Ovary (tissue), 9 donors: ENCODE results near the gene GLTPD2. TPM values are rescaled to one million over a fixed set of nuclear protein-coding genes. Genes with fewer than 3 reads are reported as not detected.

Experiments used
- DNase-seq, 5 donors: peaks; one replicate each; pipeline ENCODE4 v3.0.0-alpha.2; 2019 to 2020
- H3K27ac ChIP-seq, 2 donors: fragments of 200-600 bp; one replicate each; pipeline versions ENCODE4 v1.5.1 to v1.8.0; 2019 to 2022
- H3K27me3 ChIP-seq: fragments of 200-600 bp; one replicate; pipeline ENCODE4 v1.8.0; 2022
- H3K36me3 ChIP-seq: fragments of 200-600 bp; sonication (generic); one replicate; pipeline ENCODE4 v1.5.1; 2019
- H3K4me1 ChIP-seq: one replicate; pipeline ENCODE4 v1.8.1; 2013; ENCODE audit warnings: mild to moderate bottlenecking, moderate library complexity; ENCODE audit not compliant: insufficient read depth
- H3K4me3 ChIP-seq: fragments of 200-600 bp; sonication (generic); one replicate; pipeline ENCODE4 v1.5.1; 2017
- H3K9me3 ChIP-seq, 2 donors: fragments of 200-600 bp in 1 of 2; sonication (generic) in 1 of 2; one replicate each; pipeline versions ENCODE4 v1.5.1 to v1.8.1; 2013 to 2019; ENCODE audit warnings: mild to moderate bottlenecking in 1 of 2, moderate library complexity in 1 of 2
- EP300 ChIP-seq: sonication (generic); formaldehyde crosslinking; IDR thresholded peaks from one replicate; pipeline ENCODE4 v1.6.1; 2017; ENCODE audit warnings: antibody characterized with exemption
- POLR2A ChIP-seq: fragments of 450-650 bp; IDR thresholded peaks from one replicate; pipeline ENCODE4 v1.6.1; 2017; ENCODE audit warnings: antibody characterized with exemption, mild to moderate bottlenecking, moderate library complexity
- WGBS, 3 donors: extraction: QIAGEN DNeasy Blood & Tissue Kit in 1 of 3; methylation state at CpG; one replicate each; pipeline versions ENCODE4 v1.1.5 to v1.1.7; 2013 to 2017; 5-methylcytosine and 5-hydroxymethylcytosine counted together
- intact Hi-C, 4 donors: fragments of 100-400 bp; cut with DNase I; formaldehyde crosslinking; loops; one replicate each; pipeline versions ENCODE4 v1.11.0 to v1.15.1; 2022 to 2023
- polyA plus RNA-seq, 2 donors: library from polyadenylated mRNA; stranded (reverse); fragments of 200-250 nt in 1 of 2; fragments of 350-450 nt in 1 of 2; fragmentation: Illumina TruSeq in 1 of 2; extraction: RNeasy Lipid Tissue Mini Kit (QIAGEN cat#74804) in 1 of 2; gene quantifications; one replicate each; pipeline ENCODE4 v1.2.3, GENCODE V29; 2013 to 2014
- total RNA-seq, 7 donors: library from RNA; depleted of rRNA in 2 of 7; stranded (reverse); fragments of >200 nt in 2 of 7; fragmentation: NEBNext Ultra II Directional in 3 of 7; extraction: Animal tissue kit (Norgen Biotek cat#: 25700) in 3 of 7; gene quantifications; one replicate each; pipeline versions ENCODE4 v1.1.0 to v1.2.4, GENCODE V29; 2016 to 2023
- TF ChIP-seq, protein P1 (sequence below), 3 donors: fragments of 450-650 bp in 2 of 3; fragments of 200-600 bp in 1 of 3; IDR thresholded peaks; one replicate each; pipeline versions ENCODE4 v1.5.1 to v1.8.0; 2016 to 2022; ENCODE audit warnings: antibody characterized with exemption in 3 of 3, mild to moderate bottlenecking in 1 of 3
- donor health status: DM: no; HTN: no; CAD: no; lungs with moderate emphysema.
- donor health status: DM: no; HTN: no; CAD: no.
- donor health status: Bipolar disorder and iron deficiency.
- donor health status: DM: yes; HTN: yes; CAD: no.
- donor health status: DM: no; HTN: no; CAD: no.
- donor health status: DM: yes; HTN: yes; CAD: no.

GLTPD2 gene
- total and polyA plus RNA-seq, 9 donors, result not detected

DNA sequence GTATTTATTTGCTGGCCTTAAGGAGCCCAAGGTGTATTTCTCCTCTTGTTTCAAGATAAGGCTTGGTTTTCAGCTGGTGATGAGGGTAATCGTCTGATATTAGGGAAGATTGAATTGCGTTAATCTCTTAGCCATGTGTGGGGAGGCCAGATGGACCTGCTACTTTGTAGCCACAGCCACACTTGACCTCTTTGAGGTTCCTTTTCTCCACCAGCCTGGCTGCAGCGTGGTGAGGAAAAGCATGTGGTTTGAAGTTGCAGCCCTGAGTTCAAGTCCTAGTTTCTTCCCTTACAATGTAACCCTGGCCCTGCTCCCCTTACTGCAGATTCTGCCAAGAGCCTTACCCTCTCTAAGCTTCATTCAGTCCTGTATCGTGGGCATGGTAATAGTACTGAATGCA is 47.5 kb downstream of the GLTPD2 start:
- Histone ChIP-seq H3K4me3 (no peak overlapping the region), H3K27ac (peak overlapping the region in 1 of 2 donors; percentile 57), H3K27me3 (no peaks in the 10 kb centered on the region), H3K4me1 (peaks cover 31% of the 10 kb centered on the region), H3K36me3 (no peaks in the 10 kb centered on the region), H3K9me3 (no peaks in the 10 kb centered on the region)
- DNase-seq, result no peak
- no peak for TF ChIP-seq EP300
- no peak for TF ChIP-seq POLR2A
- TF ChIP-seq, protein P1, sequence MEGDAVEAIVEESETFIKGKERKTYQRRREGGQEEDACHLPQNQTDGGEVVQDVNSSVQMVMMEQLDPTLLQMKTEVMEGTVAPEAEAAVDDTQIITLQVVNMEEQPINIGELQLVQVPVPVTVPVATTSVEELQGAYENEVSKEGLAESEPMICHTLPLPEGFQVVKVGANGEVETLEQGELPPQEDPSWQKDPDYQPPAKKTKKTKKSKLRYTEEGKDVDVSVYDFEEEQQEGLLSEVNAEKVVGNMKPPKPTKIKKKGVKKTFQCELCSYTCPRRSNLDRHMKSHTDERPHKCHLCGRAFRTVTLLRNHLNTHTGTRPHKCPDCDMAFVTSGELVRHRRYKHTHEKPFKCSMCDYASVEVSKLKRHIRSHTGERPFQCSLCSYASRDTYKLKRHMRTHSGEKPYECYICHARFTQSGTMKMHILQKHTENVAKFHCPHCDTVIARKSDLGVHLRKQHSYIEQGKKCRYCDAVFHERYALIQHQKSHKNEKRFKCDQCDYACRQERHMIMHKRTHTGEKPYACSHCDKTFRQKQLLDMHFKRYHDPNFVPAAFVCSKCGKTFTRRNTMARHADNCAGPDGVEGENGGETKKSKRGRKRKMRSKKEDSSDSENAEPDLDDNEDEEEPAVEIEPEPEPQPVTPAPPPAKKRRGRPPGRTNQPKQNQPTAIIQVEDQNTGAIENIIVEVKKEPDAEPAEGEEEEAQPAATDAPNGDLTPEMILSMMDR (IDR thresholded peaks at IDR 0.05), result no peak
- intact Hi-C loops, result no loop called here
- WGBS, 3 donors, result 56 to 67% (median 66%) methylated on average over 4 of the region's 4 CpGs

DNA sequence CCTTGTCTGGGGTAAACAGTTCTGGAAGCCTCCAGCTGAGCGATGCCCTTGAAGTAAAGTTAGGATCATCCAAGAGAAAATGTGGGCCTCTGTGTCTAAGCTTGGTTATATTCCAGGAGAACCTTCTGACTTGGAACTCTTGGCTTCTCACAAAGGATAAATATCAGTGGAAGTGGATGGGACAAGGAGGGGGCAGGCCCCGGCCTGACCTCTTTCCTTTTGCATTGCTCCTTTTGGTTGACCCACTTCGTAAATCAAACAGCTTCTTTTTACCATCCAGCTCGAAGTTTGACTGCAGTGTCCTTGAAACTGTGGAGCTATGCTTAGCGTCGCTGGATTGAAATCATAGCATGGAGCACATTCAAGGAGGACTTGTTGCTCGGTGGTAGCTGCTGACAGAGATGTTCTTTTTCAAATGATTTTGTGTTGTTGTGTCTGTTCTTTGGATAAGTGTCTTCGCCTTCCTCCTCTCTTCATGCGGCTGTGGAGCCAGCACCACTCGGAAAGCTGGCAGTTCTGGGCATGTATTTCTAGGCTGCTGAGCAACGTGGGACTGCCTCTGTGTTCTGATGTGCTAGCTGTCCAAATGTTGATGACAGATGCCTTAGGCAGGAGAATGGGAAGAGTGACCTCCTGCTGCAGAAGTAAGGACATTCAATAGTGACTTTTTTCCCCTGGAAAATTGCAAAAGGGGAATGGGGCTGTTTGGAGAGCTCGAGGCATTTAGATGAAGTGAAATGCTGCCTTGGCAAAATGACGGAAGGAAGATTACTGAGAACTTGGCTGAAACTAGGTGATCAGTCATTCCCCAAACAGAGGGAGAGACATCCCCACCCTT is 48.9 kb downstream of the GLTPD2 start:
- peak overlapping the region; percentile 25 to 66 for H3K27ac ChIP-seq
- intact Hi-C loops, result no loop called here
- H3K4me3 ChIP-seq, result no peak overlapping the region
- H3K9me3 ChIP-seq, result no peaks in the 10 kb centered on the region
- DNase-seq, result peak; percentile 48 to 77 (median 57)
- H3K27me3 ChIP-seq, result no peaks in the 10 kb centered on the region
- WGBS, 3 donors, result 6 to 15% (median 10%) methylated on average over 13 of the region's 13 CpGs
- H3K36me3 ChIP-seq, result no peaks in the 10 kb centered on the region
- TF ChIP-seq, protein P1 (IDR thresholded peaks at IDR 0.05), result no peak
- no peak for TF ChIP-seq EP300
- TF ChIP-seq POLR2A, result no peak
- H3K4me1 ChIP-seq, result peaks cover 32% of the 10 kb centered on the region

DNA sequence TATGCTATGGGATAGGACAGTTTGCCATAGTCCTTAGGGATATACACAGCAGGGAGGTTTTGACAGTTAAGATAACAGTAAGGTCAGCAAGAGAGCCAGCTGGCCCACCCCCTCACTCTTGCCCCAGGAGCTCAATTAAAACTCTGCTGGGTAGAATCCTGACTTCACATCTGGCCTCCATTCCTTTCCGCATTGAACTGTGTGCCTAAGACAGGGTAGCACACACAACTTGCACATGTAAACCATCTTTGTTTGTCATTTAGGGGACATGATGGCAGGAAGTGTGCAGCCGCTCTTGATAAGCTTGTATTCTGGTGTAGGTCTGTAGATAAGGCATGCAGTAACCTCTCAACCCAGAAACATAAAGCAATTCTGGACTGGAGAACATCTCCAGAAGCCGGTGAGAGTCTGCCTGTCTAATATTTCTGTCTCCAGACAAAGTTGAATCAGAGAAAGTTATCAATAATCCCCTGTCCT is 49.6 kb downstream of the GLTPD2 start:
- H3K27me3 ChIP-seq, result no peaks in the 10 kb centered on the region
- 29 to 43% (median 34%) methylated on average over 3 of the region's 3 CpGs for WGBS, 3 donors
- intact Hi-C loops, result no loop called here
- H3K4me3 ChIP-seq, result no peak overlapping the region
- peaks cover 32% of the 10 kb centered on the region for H3K4me1 ChIP-seq
- no peak for DNase-seq
- no peaks in the 10 kb centered on the region for H3K9me3 ChIP-seq
- H3K27ac ChIP-seq, result peak overlapping the region; percentile 25 to 66
- no peak for TF ChIP-seq POLR2A
- no peak for TF ChIP-seq EP300
- TF ChIP-seq, protein P1 (IDR thresholded peaks at IDR 0.05), result no peak
- no peaks in the 10 kb centered on the region for H3K36me3 ChIP-seq

DNA sequence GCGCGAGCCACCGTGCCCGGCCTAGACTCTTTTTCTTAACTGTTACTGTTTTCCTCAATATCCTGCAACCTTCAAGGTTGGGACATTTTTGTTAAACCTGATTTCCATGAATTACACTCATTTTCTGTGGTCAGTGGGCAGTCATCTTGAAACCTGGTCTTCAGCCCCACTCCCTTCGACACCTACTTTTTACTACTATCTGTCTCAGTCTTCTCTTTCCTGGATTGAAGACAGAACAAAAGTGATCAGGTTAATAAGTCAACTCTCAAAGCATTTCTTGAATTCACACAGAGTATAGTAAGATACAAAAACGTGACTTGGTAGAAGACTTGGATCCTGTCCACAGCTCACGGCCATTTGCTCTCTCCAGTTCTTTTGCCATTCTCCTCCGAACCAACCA is 50.5 kb downstream of the GLTPD2 start:
- Histone ChIP-seq H3K27ac (peak overlapping the region in 1 of 2 donors; percentile 66), H3K4me3 (no peak overlapping the region), H3K36me3 (no peaks in the 10 kb centered on the region), H3K9me3 (no peaks in the 10 kb centered on the region), H3K4me1 (peaks cover 35% of the 10 kb centered on the region), H3K27me3 (no peaks in the 10 kb centered on the region)
- no peak for DNase-seq
- intact Hi-C loops, result no loop called here
- TF ChIP-seq POLR2A, result no peak
- no peak for TF ChIP-seq EP300
- TF ChIP-seq, protein P1 (IDR thresholded peaks at IDR 0.05), result no peak
- WGBS, 3 donors, result 63 to 78% (median 73%) methylated on average over 8 of the region's 8 CpGs

Other genes with a start within 250 kb of the GLTPD2 start
- 10 to 100 TPM; 18.5 to 71.4 (median 46.4) TPM for gene MYBBP1A, start 233.6 kb upstream of the GLTPD2 start, total RNA-seq
- 10 to 100 TPM; 12.7 to 24.3 TPM for gene MYBBP1A, start 233.6 kb upstream of the GLTPD2 start, polyA plus RNA-seq
- 10 to 100 TPM in 1 of 7 donors, 1 to 10 TPM in 4, under 1 TPM in 2; 0.58 to 31.5 (median 1.5) TPM for gene GGT6, start 228.4 kb upstream of the GLTPD2 start, total RNA-seq
- gene GGT6, start 228.4 kb upstream of the GLTPD2 start, polyA plus RNA-seq, result under 1 TPM; 0.08 to 0.36 TPM
- 10 to 100 TPM in 5 of 7 donors, 1 to 10 TPM in 2; 3.7 to 34.3 (median 17.8) TPM for gene SMTNL2, start 204.4 kb upstream of the GLTPD2 start, total RNA-seq
- 1 to 10 TPM; 4.7 to 4.8 TPM for gene SMTNL2, start 204.4 kb upstream of the GLTPD2 start, polyA plus RNA-seq
- 1 to 10 TPM in 2 of 7 donors, under 1 TPM in 2, not detected in 3; 0.07 to 4.1 (median 1.4) TPM for gene ALOX15, start 147.3 kb upstream of the GLTPD2 start, total RNA-seq
- under 1 TPM; 0.17 to 0.58 TPM for gene ALOX15, start 147.3 kb upstream of the GLTPD2 start, polyA plus RNA-seq
- gene PELP1, start 84.8 kb upstream of the GLTPD2 start, total RNA-seq, result 10 to 100 TPM; 19.2 to 75.0 (median 63.1) TPM
- 10 to 100 TPM; 13.5 to 25.6 TPM for gene PELP1, start 84.8 kb upstream of the GLTPD2 start, polyA plus RNA-seq
- gene ARRB2, start 78.3 kb upstream of the GLTPD2 start, total RNA-seq, result 10 to 100 TPM; 13.4 to 38.2 (median 30.6) TPM
- 10 to 100 TPM; 16.4 to 40.6 TPM for gene ARRB2, start 78.3 kb upstream of the GLTPD2 start, polyA plus RNA-seq
- gene MED11, start 57.5 kb upstream of the GLTPD2 start, total RNA-seq, result 10 to 100 TPM; 10.7 to 21.8 (median 15.4) TPM
- 10 to 100 TPM; 18.0 TPM for gene MED11, start 57.5 kb upstream of the GLTPD2 start, polyA plus RNA-seq
- gene ZMYND15, start 49.1 kb upstream of the GLTPD2 start, total RNA-seq, result 1 to 10 TPM in 3 of 7 donors, under 1 TPM in 4; 0.36 to 1.4 (median 0.99) TPM
- under 1 TPM; 0.33 to 0.57 TPM for gene ZMYND15, start 49.1 kb upstream of the GLTPD2 start, polyA plus RNA-seq
- 10 to 100 TPM in 6 of 7 donors, 1 to 10 TPM in 1; 5.8 to 30.7 (median 16.8) TPM for gene CXCL16, start 49.0 kb upstream of the GLTPD2 start, total RNA-seq
- 10 to 100 TPM in 1 of 2 donors, 1 to 10 TPM in 1; 7.6 to 41.6 TPM for gene CXCL16, start 49.0 kb upstream of the GLTPD2 start, polyA plus RNA-seq
- under 1 TPM in 2 of 7 donors, not detected in 5; 0.31 to 0.83 TPM for gene TM4SF5, start 17.1 kb upstream of the GLTPD2 start, total RNA-seq
- gene TM4SF5, start 17.1 kb upstream of the GLTPD2 start, polyA plus RNA-seq, result not detected
- gene VMO1, start 2.6 kb upstream of the GLTPD2 start, total RNA-seq, result 1 to 10 TPM in 5 of 7 donors, under 1 TPM in 2; 0.69 to 3.5 (median 1.3) TPM
- gene VMO1, start 2.6 kb upstream of the GLTPD2 start, polyA plus RNA-seq, result 1 to 10 TPM in 1 of 2 donors, not detected in 1; 1.1 TPM
- gene PSMB6, start 7.2 kb downstream of the GLTPD2 start, total RNA-seq, result 100 to 1,000 TPM in 1 of 7 donors, 10 to 100 TPM in 6; 74.6 to 123 (median 87.9) TPM
- 100 to 1,000 TPM in 1 of 2 donors, 10 to 100 TPM in 1; 87.8 to 111 TPM for gene PSMB6, start 7.2 kb downstream of the GLTPD2 start, polyA plus RNA-seq
- 10 to 100 TPM; 16.2 to 53.3 (median 42.7) TPM for gene PLD2, start 18.2 kb downstream of the GLTPD2 start, total RNA-seq
- gene PLD2, start 18.2 kb downstream of the GLTPD2 start, polyA plus RNA-seq, result 10 to 100 TPM; 20.3 to 31.4 TPM
- 100 to 1,000 TPM in 4 of 7 donors, 10 to 100 TPM in 3; 37.6 to 177 (median 108) TPM for gene MINK1, start 44.4 kb downstream of the GLTPD2 start, total RNA-seq
- gene MINK1, start 44.4 kb downstream of the GLTPD2 start, polyA plus RNA-seq, result 10 to 100 TPM; 66.4 to 71.9 TPM
- 10 to 100 TPM in 2 of 7 donors, 1 to 10 TPM in 5; 6.0 to 11.8 (median 8.6) TPM for gene C17orf107, start 110.6 kb downstream of the GLTPD2 start, total RNA-seq
- 1 to 10 TPM; 1.1 to 4.4 TPM for gene C17orf107, start 110.6 kb downstream of the GLTPD2 start, polyA plus RNA-seq
- 1 to 10 TPM in 4 of 7 donors, under 1 TPM in 3; 0.34 to 1.4 (median 1.0) TPM for gene CHRNE, start 114.1 kb downstream of the GLTPD2 start, total RNA-seq
- gene CHRNE, start 114.1 kb downstream of the GLTPD2 start, polyA plus RNA-seq, result 1 to 10 TPM in 1 of 2 donors, under 1 TPM in 1; 0.53 to 1.1 TPM
- gene GP1BA, start 143.3 kb downstream of the GLTPD2 start, total RNA-seq, result under 1 TPM in 1 of 7 donors, not detected in 6; 0.10 TPM
- gene GP1BA, start 143.3 kb downstream of the GLTPD2 start, polyA plus RNA-seq, result under 1 TPM in 1 of 2 donors, not detected in 1; 0.04 TPM
- gene SLC25A11, start 151.1 kb downstream of the GLTPD2 start, total RNA-seq, result 10 to 100 TPM; 18.7 to 55.4 (median 42.3) TPM
- gene SLC25A11, start 151.1 kb downstream of the GLTPD2 start, polyA plus RNA-seq, result 10 to 100 TPM; 12.7 to 44.1 TPM
- 10 to 100 TPM; 22.7 to 89.6 (median 78.1) TPM for gene RNF167, start 151.3 kb downstream of the GLTPD2 start, total RNA-seq
- gene RNF167, start 151.3 kb downstream of the GLTPD2 start, polyA plus RNA-seq, result 100 to 1,000 TPM in 1 of 2 donors, 10 to 100 TPM in 1; 91.8 to 221 TPM
- gene PFN1, start 159.6 kb downstream of the GLTPD2 start, total RNA-seq, result 100 to 1,000 TPM; 201 to 415 (median 323) TPM
- 100 to 1,000 TPM; 254 to 542 TPM for gene PFN1, start 159.6 kb downstream of the GLTPD2 start, polyA plus RNA-seq
- 1 to 10 TPM; 2.5 to 6.1 (median 4.1) TPM for gene ENO3, start 162.2 kb downstream of the GLTPD2 start, total RNA-seq
- gene ENO3, start 162.2 kb downstream of the GLTPD2 start, polyA plus RNA-seq, result 1 to 10 TPM; 1.8 to 5.0 TPM
- 10 to 100 TPM; 30.4 to 55.2 (median 38.6) TPM for gene SPAG7, start 178.9 kb downstream of the GLTPD2 start, total RNA-seq
- gene SPAG7, start 178.9 kb downstream of the GLTPD2 start, polyA plus RNA-seq, result 10 to 100 TPM; 31.7 to 60.6 TPM
- gene CAMTA2, start 198.7 kb downstream of the GLTPD2 start, total RNA-seq, result 10 to 100 TPM; 10.2 to 71.2 (median 35.7) TPM
- gene CAMTA2, start 198.7 kb downstream of the GLTPD2 start, polyA plus RNA-seq, result 10 to 100 TPM; 21.6 to 33.0 TPM
- 1 to 10 TPM in 6 of 7 donors, under 1 TPM in 1; 0.95 to 5.0 (median 1.9) TPM for gene INCA1, start 208.6 kb downstream of the GLTPD2 start, total RNA-seq
- gene INCA1, start 208.6 kb downstream of the GLTPD2 start, polyA plus RNA-seq, result 1 to 10 TPM; 1.5 to 2.8 TPM
- 100 to 1,000 TPM in 4 of 7 donors, 10 to 100 TPM in 3; 17.5 to 129 (median 105) TPM for gene KIF1C, start 209.0 kb downstream of the GLTPD2 start, total RNA-seq
- gene KIF1C, start 209.0 kb downstream of the GLTPD2 start, polyA plus RNA-seq, result 10 to 100 TPM; 31.5 to 60.1 TPM
- 1 to 10 TPM in 1 of 7 donors, under 1 TPM in 3, not detected in 3; 0.08 to 1.0 (median 0.19) TPM for gene SLC52A1, start 246.5 kb downstream of the GLTPD2 start, total RNA-seq
- not detected for gene SLC52A1, start 246.5 kb downstream of the GLTPD2 start, polyA plus RNA-seq